Prostate gland (tissue), 2 donors: ENCODE results near the gene ADARB1. TPM values are rescaled to one million over a fixed set of nuclear protein-coding genes. Genes with fewer than 3 reads are reported as not detected.

Experiments
- DNase-seq: peaks from one replicate; pipeline ENCODE4 v3.0.0-alpha.2; 2019; ENCODE audit warnings: low spot score
- H3K27ac ChIP-seq, 2 donors: fragments of 200-600 bp; sonication (generic); 2 replicates each; pipeline ENCODE4 v1.5.1; 2017 to 2019
- H3K27me3 ChIP-seq: fragments of 200-600 bp; sonication (generic); replicated peaks from 2 replicates; pipeline ENCODE4 v1.5.1; 2019; ENCODE audit not compliant: insufficient read depth
- H3K36me3 ChIP-seq, 2 donors: fragments of 200-600 bp; sonication (generic); 1 replicate in 1 of 2; 2 replicates in 1 of 2; pipeline versions ENCODE4 v1.5.1 to v1.8.1; 2017 to 2019
- H3K4me1 ChIP-seq: fragments of 200-600 bp; sonication (generic); replicated peaks from 2 replicates; pipeline ENCODE4 v1.5.1; 2019
- H3K4me3 ChIP-seq, 2 donors: fragments of 200-600 bp; sonication (generic); 2 replicates each; pipeline ENCODE4 v1.5.1; 2017 to 2019
- H3K9me3 ChIP-seq: fragments of 200-600 bp; sonication (generic); 2 replicates; pipeline ENCODE4 v1.5.1; 2017
- POLR2A ChIP-seq: fragments of 450-650 bp; IDR thresholded peaks from one replicate; pipeline ENCODE4 v1.6.1; 2016; ENCODE audit warnings: antibody characterized with exemption, mild to moderate bottlenecking
- POLR2AphosphoS5 ChIP-seq: sonication (generic); formaldehyde crosslinking; IDR thresholded peaks from one replicate; pipeline ENCODE4 v1.6.1; 2017; ENCODE audit warnings: antibody characterized with exemption
- WGBS: methylation state at CpG from one replicate; pipeline ENCODE4 v1.1.5; 2018; 5-methylcytosine and 5-hydroxymethylcytosine counted together
- intact Hi-C: fragments of 100-400 bp; cut with DNase I; formaldehyde crosslinking; loops from one replicate; pipeline ENCODE4 v1.14.2; 2022
- total RNA-seq, 2 donors: library from RNA; depleted of rRNA; stranded (reverse); fragments of >200 nt; gene quantifications; one replicate each; pipeline ENCODE4 v1.1.0, GENCODE V29; 2016
- TF ChIP-seq, protein P1 (sequence below), 4 experiments: fragments of 200-600 bp in 2 of 4; fragments of 450-650 bp in 2 of 4; sonication (generic) in 2 of 4; IDR thresholded peaks; 1 replicate in 3 of 4; 2 replicates in 1 of 4; pipeline ENCODE4 v1.5.1; 2016 to 2019; ENCODE audit warnings: antibody characterized with exemption in 4 of 4, mild to moderate bottlenecking in 2 of 4, moderate library complexity in 2 of 4

Gene ADARB1
- total RNA-seq, 2 donors from 2014 or later: 21.0 to 30.9 TPM

DNA sequence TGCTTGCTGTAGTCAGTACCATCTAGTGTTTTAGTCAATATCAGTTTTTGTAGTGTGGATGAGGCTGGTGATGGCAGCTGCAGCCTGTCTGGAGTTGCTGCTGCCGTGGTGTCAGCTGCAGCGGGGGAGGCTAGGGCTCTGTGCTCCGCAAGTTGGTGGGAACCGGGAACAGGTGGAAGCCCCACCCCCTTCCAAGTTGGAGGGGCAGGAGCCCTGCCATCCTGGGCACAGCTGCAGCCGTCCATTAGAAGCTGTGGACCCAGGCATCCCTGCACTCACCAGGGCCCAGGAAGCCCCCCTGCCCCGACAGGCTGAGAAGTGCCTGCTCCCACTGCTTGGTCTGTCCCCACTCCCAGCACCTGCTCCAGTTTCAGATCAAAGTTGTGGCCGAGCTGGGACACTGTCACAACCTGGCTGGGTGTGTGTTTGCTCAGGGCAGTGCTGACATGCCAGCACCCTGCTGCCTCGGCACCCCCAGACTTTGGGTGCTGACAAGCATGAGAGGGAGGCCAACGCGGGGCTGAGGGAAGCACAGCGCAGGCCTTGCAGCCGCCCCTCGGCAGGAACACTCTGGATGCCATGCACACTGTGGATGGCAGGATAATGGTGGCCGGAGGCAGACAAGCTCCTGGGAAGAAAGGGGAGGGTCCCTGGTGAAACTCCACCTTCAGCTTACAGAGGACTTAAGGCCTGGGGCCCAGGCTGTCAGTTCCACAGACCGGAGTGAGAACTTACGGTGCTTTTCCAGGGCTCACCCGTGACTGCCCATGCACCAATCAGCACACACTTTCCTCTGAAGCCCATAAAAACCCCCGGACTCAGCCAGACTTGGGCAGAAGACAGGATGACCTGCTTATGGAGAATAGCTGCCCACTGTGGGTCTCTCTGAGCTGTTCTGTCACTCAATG is 86.9 kb downstream of the ADARB1 start:
- DNase-seq: no peak
- WGBS: 61% methylated on average over 17 of the region's 18 CpGs

DNA sequence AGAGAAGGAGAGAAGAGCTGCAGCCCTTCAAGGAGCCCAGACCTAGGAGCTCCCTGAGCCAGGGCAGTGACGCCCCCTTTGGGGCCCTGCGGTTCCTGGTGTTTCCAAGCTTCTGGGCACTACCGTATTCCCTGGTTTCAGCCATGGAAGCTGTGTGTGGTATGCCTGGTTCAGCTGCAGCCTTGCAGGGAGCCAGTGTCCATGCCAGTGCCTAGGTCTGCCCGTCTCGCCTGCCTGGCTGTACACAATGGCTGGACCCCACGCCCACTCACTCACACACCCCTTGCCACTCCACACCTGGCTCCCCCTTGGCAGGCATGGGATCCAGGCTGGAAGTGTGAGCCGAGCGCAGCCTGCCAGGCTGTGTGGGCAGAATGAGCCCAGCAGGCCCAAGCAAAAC is 87.7 kb downstream of the ADARB1 start:
- DNase-seq: no peak
- 94% methylated on average over 8 of the region's 8 CpGs for WGBS
- TF ChIP-seq POLR2AphosphoS5 (no peak), POLR2A (no peak)
- TF ChIP-seq, protein P1, sequence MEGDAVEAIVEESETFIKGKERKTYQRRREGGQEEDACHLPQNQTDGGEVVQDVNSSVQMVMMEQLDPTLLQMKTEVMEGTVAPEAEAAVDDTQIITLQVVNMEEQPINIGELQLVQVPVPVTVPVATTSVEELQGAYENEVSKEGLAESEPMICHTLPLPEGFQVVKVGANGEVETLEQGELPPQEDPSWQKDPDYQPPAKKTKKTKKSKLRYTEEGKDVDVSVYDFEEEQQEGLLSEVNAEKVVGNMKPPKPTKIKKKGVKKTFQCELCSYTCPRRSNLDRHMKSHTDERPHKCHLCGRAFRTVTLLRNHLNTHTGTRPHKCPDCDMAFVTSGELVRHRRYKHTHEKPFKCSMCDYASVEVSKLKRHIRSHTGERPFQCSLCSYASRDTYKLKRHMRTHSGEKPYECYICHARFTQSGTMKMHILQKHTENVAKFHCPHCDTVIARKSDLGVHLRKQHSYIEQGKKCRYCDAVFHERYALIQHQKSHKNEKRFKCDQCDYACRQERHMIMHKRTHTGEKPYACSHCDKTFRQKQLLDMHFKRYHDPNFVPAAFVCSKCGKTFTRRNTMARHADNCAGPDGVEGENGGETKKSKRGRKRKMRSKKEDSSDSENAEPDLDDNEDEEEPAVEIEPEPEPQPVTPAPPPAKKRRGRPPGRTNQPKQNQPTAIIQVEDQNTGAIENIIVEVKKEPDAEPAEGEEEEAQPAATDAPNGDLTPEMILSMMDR (IDR thresholded peaks at IDR 0.05): no peak
- intact Hi-C loops: loop anchor here (10.0 kb wide), 1 partner anchor 63 kb away; no protein-coding TSS in a partner anchor
- no peaks in the 10 kb centered on the region for H3K27me3 ChIP-seq
- H3K27ac ChIP-seq: no peak overlapping the region
- peaks cover 3% of the 10 kb centered on the region for H3K4me1 ChIP-seq
- H3K4me3 ChIP-seq: no peak overlapping the region
- H3K9me3 ChIP-seq: no peaks in the 10 kb centered on the region
- H3K36me3 ChIP-seq: no peaks in the 10 kb centered on the region

More for the DNA sequence above, 86.9 kb downstream of the ADARB1 start:
- H3K27me3 ChIP-seq: no peaks in the 10 kb centered on the region
- H3K27ac ChIP-seq: no peak overlapping the region
- TF ChIP-seq POLR2A (no peak), POLR2AphosphoS5 (no peak)
- TF ChIP-seq, protein P1 (IDR thresholded peaks at IDR 0.05): no peak
- H3K4me3 ChIP-seq: no peak overlapping the region
- peaks cover 3% of the 10 kb centered on the region for H3K4me1 ChIP-seq
- no peaks in the 10 kb centered on the region for H3K36me3 ChIP-seq
- intact Hi-C loops: loop anchor here (10.0 kb wide), 1 partner anchor 64 kb away; no protein-coding TSS in a partner anchor
- H3K9me3 ChIP-seq: no peaks in the 10 kb centered on the region

DNA sequence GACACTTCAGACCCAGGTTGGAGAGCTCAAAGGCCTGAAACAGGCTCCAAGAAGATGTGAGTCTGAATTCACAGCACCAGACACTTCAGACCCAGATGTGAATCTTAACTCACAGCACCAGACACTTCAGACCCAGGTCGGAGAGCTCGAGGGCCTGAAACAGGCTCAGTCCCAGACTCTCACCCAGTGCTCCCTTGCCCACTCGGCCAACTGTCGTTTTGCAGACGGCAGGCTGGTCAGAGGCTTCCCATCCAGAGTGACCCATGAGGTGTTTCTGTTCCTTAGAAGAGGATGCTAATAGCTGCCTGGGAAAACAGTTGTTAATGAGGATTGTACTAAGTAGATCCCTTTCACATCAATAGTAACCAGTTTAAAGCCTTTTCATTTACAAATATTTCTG is 88.4 kb downstream of the ADARB1 start:
- Histone ChIP-seq H3K4me1 (peaks cover 3% of the 10 kb centered on the region), H3K4me3 (no peak overlapping the region), H3K27ac (no peak overlapping the region), H3K27me3 (no peaks in the 10 kb centered on the region), H3K36me3 (no peaks in the 10 kb centered on the region), H3K9me3 (no peaks in the 10 kb centered on the region)
- 96% methylated on average over 5 of the region's 5 CpGs for WGBS
- intact Hi-C loops: loop anchor here (10.0 kb wide), 1 partner anchor 62 kb away; no protein-coding TSS in a partner anchor
- DNase-seq: peak; percentile 1
- no peak for TF ChIP-seq POLR2A
- TF ChIP-seq POLR2AphosphoS5: no peak
- TF ChIP-seq, protein P1 (IDR thresholded peaks at IDR 0.05): no peak

DNA sequence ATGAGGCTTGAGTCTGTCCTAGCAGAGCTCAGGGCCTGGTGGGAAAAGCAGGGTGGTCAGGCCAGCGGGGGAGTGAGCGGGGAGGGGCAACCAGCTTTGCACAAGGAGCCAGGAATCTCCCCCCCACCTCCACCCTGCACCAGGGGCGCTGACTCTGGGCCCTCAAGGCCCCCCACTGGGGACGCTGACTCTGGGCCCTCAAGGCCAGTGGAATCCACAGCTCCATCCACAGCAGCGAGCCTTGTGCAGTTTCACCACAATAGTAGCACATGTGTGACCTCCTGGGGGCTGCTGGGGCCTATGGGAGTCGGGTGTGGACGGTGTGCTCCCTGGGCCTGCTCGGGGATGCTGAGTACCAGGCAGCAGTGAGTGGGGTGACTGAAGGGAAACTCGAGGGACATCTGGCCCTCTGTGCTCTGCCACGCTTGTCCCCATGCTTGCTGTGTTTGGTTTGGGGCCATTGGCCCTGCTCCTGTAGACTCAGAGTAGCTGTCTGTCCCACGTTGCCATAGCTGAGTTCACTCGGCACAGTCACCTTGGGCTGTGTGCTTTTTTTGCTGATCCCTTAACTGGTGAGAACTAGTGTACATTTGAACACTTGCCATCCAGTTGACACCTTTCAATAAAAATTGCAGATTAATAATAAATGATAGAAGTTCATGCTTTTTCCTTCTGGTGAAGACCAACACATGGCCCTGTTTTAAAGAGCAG is 89.2 kb downstream of the ADARB1 start:
- Histone ChIP-seq H3K4me1 (peaks cover 3% of the 10 kb centered on the region), H3K36me3 (no peaks in the 10 kb centered on the region), H3K9me3 (no peaks in the 10 kb centered on the region), H3K4me3 (no peak overlapping the region), H3K27me3 (no peaks in the 10 kb centered on the region), H3K27ac (no peak overlapping the region)
- DNase-seq: peak; percentile 2
- intact Hi-C loops: loop anchor here (10.0 kb wide), 1 partner anchor 61 kb away; no protein-coding TSS in a partner anchor
- 97% methylated on average over 11 of the region's 12 CpGs for WGBS
- TF ChIP-seq POLR2A (no peak), POLR2AphosphoS5 (no peak)
- TF ChIP-seq, protein P1 (IDR thresholded peaks at IDR 0.05): no peak
